ENCODE data around the gene EME2.

The EME2 gene

DNA sequence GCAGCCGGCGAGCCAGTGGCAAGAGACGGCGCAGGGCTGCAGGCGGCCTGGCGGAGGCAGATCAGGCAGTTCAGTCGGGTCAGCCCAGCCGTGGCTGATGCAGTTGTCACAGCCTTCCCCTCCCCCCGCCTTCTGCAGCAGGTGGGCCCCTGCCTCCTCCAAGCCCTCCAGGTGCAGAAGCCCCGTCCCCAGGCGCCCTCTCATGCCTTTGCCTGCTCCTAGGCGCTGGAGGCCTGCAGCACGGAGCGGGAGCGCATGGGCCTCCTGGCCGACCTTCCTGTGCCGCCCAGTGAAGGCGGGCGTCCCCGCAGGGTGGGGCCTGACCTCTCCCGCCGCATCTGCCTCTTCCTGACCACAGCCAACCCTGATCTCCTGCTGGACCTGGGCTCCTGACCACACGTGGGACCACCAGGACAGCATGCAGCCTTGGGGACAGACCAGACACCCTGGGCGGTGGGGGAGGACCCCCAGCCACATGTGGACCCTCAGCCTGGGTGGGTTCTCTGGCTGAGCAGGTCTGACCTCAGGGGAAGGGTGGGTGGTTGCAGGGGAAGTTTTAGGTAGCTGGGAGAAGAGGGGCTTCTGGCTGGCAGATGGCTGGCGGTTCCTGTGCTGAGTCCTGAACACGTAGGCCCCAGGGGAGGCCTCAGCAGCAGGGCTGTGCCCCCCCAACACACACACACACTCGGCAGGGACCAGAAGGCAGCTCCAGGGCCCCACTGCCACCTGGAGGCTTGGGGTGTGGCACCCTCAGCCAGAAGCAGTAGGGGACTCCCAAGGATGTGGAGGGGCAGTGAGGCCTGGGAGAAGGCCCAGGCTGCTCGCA is 3.4 kb downstream of the EME2 start:
- H3K4me3 ChIP-seq, result no peak overlapping the region
- intact Hi-C loops (cut with DNase I; ENCODE audit: low total_unique reads), result no loop called here

DNA sequence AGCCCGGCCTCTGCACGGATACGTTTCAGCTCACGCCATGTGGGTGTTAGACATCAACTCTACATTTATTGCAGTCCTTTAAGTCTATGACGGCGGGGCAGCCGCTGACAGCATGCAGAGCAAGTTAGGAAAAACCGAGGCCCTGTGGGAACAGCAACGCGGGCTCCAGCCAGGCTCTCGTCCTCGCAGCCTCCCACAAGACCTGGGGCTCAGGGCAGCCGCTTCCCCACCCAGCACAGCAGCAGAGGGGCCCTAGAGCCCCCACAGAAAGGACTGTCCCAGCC is 4.0 kb downstream of the EME2 start:
- Histone ChIP-seq H3K27me3 (no peaks in the 10 kb centered on the region), H3K4me3 (no peak overlapping the region), H3K36me3 (peaks cover 23 to 64% (median 55%) of the 10 kb centered on the region in 3 donors), H3K9me3 (no peaks in the 10 kb centered on the region), H3K4me1 (peaks cover 0 to 60% (median 40%) of the 10 kb centered on the region in 4 donors), H3K27ac (no peak overlapping the region)
- DNase-seq, result no peak
- TF ChIP-seq, protein P1, sequence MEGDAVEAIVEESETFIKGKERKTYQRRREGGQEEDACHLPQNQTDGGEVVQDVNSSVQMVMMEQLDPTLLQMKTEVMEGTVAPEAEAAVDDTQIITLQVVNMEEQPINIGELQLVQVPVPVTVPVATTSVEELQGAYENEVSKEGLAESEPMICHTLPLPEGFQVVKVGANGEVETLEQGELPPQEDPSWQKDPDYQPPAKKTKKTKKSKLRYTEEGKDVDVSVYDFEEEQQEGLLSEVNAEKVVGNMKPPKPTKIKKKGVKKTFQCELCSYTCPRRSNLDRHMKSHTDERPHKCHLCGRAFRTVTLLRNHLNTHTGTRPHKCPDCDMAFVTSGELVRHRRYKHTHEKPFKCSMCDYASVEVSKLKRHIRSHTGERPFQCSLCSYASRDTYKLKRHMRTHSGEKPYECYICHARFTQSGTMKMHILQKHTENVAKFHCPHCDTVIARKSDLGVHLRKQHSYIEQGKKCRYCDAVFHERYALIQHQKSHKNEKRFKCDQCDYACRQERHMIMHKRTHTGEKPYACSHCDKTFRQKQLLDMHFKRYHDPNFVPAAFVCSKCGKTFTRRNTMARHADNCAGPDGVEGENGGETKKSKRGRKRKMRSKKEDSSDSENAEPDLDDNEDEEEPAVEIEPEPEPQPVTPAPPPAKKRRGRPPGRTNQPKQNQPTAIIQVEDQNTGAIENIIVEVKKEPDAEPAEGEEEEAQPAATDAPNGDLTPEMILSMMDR (IDR thresholded peaks at IDR 0.05), result no peak
- intact Hi-C loops (cut with DNase I; ENCODE audit: low total_unique reads), result no loop called here

More for the DNA sequence above, 3.4 kb downstream of the EME2 start:
- Histone ChIP-seq H3K9me3 (no peaks in the 10 kb centered on the region), H3K27ac (no peak overlapping the region), H3K27me3 (no peaks in the 10 kb centered on the region), H3K4me1 (peaks cover 0 to 58% (median 35%) of the 10 kb centered on the region in 4 donors), H3K36me3 (peaks cover 23 to 63% (median 55%) of the 10 kb centered on the region in 3 donors)
- no peak for DNase-seq
- TF ChIP-seq, protein P1 (IDR thresholded peaks at IDR 0.05), result no peak

DNA sequence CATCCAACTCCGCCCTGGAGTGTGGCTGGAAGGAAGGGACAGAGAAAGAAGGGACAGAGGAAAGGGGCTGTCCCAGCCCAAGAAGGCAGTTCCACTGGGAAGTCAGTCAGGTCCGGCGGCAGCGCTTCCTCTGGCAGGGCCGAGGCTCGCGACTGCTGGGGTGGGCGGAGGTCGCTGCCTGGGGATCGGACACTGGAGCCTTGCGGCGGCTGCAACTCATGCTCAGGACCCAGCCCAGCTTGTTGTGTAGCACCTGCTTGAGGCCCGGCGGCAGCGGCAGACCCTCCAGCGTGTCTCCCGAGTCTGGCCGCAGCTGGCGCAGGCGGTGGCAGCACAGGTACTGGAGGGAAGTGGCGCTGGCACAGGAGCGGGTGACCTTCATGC is 4.4 kb downstream of the EME2 start:
- no peak overlapping the region for H3K27ac ChIP-seq
- no peak overlapping the region for H3K4me3 ChIP-seq
- peaks cover 0 to 60% (median 40%) of the 10 kb centered on the region in 4 donors for H3K4me1 ChIP-seq
- TF ChIP-seq, protein P1 (IDR thresholded peaks at IDR 0.05), result no peak
- H3K9me3 ChIP-seq, result no peaks in the 10 kb centered on the region
- H3K27me3 ChIP-seq, result no peaks in the 10 kb centered on the region
- no peak for DNase-seq
- intact Hi-C loops (cut with DNase I; ENCODE audit: low total_unique reads), result no loop called here
- peaks cover 23 to 64% (median 55%) of the 10 kb centered on the region in 3 donors for H3K36me3 ChIP-seq

DNA sequence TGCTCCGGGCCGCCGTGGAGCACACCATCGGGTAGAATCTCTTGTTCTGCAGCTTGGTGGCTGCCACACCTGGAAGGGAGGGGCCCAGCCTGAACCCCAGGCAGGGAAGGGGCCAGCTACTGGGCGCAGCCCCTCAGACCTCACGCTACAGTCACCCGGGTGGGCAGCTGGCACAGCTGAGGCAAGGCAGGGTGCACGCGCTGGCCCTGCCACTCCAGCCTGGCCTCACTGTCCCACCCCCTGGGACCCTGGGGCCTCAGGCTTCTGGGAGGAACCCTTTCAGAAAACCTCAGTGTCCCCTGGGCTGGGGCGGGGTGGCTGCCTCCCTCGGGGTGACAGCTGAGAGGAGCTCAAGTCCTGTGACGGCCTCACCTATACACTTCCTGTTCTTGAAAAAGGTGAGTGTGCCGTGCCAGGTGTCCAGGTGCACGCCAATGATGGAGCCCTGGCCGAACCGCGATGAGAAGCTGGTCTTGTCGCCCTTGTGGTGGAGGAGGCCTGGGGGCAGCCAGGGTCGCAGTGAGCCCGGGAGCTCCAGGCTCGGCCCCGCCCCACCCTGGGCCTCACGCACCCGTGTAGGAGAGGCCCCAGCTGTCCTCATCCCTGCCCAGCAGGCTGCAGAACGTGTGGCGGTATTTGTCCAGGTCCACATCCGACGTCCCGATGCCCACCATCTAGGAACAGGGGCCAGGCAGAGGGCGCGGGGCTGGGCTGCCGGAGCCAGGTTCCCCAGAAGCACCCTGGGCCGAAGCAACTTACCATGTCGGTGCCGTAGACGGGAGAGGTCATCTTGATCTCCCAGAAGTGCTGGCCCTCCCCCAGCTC is 5.0 kb downstream of the EME2 start:
- no peak for DNase-seq

More for the DNA sequence above, 5.0 kb downstream of the EME2 start:
- intact Hi-C loops (cut with DNase I; ENCODE audit: low total_unique reads), result no loop called here
- Histone ChIP-seq H3K27ac (no peak overlapping the region), H3K9me3 (no peaks in the 10 kb centered on the region), H3K27me3 (no peaks in the 10 kb centered on the region), H3K4me1 (peaks cover 0 to 54% (median 36%) of the 10 kb centered on the region in 4 donors), H3K4me3 (no peak overlapping the region), H3K36me3 (peaks cover 23 to 64% (median 55%) of the 10 kb centered on the region in 3 donors)
- TF ChIP-seq, protein P1 (IDR thresholded peaks at IDR 0.05), result no peak

Measured in tibial artery (tissue), 4 donors.